Effector memory CD8-positive, alpha-beta T cell (primary cell): ENCODE results near the gene MSS51.

ENCODE experiments used
- ATAC-seq: fragments of 150-1000 bp; cut with Tn5 transposase; replicated peaks from 2 replicates; pipeline ENCODE4 v1.10.0; 2021; ENCODE audit warnings: mild to moderate bottlenecking, moderate library complexity
- DNase-seq, 3 experiments: peaks; one replicate each; pipeline ENCODE4 v3.0.0; 2021
- H3K27ac Mint-ChIP-seq, 2 donors: one replicate each; pipeline ENCODE4 v1.8.0; 2022; ENCODE audit warnings: mild to moderate bottlenecking in 2 of 2, mixed read lengths in 2 of 2, moderate library complexity in 2 of 2
- H3K27me3 Mint-ChIP-seq, 2 donors: one replicate each; pipeline ENCODE4 v1.8.0; 2022; ENCODE audit warnings: mixed read lengths in 2 of 2
- H3K36me3 Mint-ChIP-seq: one replicate; pipeline ENCODE4 v1.8.0; 2022; ENCODE audit warnings: mild to moderate bottlenecking, moderate library complexity, mixed read lengths; ENCODE audit not compliant: insufficient read depth
- H3K4me1 Mint-ChIP-seq, 2 donors: one replicate each; pipeline ENCODE4 v1.8.0; 2022; ENCODE audit warnings: low read depth in 2 of 2, mixed read lengths in 2 of 2
- H3K4me3 Mint-ChIP-seq, 2 donors: one replicate each; pipeline ENCODE4 v1.8.0; 2022; ENCODE audit warnings: mild to moderate bottlenecking in 2 of 2, mixed read lengths in 2 of 2, moderate library complexity in 2 of 2
- H3K9me3 Mint-ChIP-seq, 2 donors: one replicate each; pipeline ENCODE4 v1.8.0; 2022; ENCODE audit warnings: mixed read lengths in 2 of 2
- total RNA-seq, 9 experiments: gene quantifications; one replicate each; lab custom pipeline; 2026; lab: John Stamatoyannopoulos, UW

Gene MSS51
- 2.0 to 23.5 (median 3.8) reads per million in 9 experiments for total RNA-seq

DNA sequence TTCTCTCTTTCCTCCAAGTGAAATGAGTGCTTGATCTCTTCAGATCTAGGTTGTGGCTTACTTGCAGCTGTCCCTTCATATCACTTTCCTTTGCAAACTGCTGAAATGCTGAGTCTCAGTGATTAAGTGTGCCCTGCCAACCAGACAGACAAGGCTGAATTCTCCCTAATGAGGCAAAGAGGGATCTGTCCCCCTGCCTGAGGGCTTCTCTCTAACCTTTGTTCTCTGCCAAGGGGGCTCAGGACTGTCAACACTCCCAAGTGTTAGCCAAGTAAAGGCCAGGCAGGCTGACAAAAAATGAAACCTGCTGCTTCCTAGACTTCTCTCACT lies at the start of gene MSS51:
Gene MSS51, minus strand, starts transcription at position 24 of the 330 bp plus-strand sequence. CDS start 5,277 bp downstream, outside the sequence.
- peak within 1 kb of the TSS; percentile 71 to 76 for H3K27ac Mint-ChIP-seq
- no peak within 1 kb of the TSS for H3K4me3 Mint-ChIP-seq
- DNase-seq (no peak), ATAC-seq (no peak)
- no peaks in the 10 kb centered on the region for H3K9me3 Mint-ChIP-seq
- H3K4me1 Mint-ChIP-seq: peaks cover 0 to 7% of the 10 kb centered on the region in 2 donors
- peaks cover 18% of the 10 kb centered on the region for H3K36me3 Mint-ChIP-seq
- H3K27me3 Mint-ChIP-seq: no peaks in the 10 kb centered on the region

DNA sequence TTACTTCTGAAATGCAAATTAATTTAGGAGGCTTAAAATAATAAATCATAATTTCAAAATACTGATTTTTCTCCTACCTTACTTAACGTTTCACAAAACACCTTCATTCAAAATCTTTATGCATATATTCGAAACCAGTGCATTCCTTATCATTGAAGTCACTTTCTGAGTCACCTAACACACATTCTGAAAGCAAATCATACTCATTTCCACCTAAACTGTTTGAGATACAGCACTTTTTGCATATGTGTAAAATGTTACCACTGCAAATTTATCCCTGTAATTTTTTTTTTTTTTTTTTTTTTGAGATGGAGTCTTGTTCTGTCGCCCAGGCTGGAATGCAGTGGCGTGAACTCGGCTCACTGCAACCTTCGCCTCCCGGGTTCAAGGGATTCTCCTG lies 46.8 kb upstream of the MSS51 start:
- peak overlapping the region; percentile 38 to 66 for H3K27ac Mint-ChIP-seq
- no peaks in the 10 kb centered on the region for H3K9me3 Mint-ChIP-seq
- no peak for ATAC-seq
- H3K4me3 Mint-ChIP-seq: peak overlapping the region; percentile 51 to 64
- H3K36me3 Mint-ChIP-seq: peaks cover 58% of the 10 kb centered on the region
- peaks cover 5 to 31% of the 10 kb centered on the region in 2 donors for H3K4me1 Mint-ChIP-seq
- no peak for DNase-seq
- H3K27me3 Mint-ChIP-seq: no peaks in the 10 kb centered on the region

DNA sequence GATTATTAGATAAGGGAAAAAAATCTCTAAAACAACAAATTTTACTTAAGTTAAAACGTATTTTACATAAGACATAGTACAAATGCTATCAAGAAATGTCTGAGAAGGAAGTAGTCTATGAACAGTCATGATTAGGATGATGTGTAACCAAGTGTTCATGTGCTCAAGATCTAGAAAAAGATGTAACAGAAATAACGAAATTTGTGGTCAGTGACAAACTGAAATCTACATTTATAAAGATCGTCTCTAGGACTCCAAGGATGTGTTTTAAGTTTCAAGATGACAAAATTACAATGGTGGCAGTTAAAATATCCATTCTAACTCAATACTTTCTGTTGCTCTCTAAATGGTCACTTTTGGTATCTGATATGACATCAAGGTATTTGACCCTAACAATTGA lies 45.3 kb upstream of the MSS51 start:
- peak overlapping the region in 1 of 2 donors; percentile 8 for H3K4me3 Mint-ChIP-seq
- no peaks in the 10 kb centered on the region for H3K9me3 Mint-ChIP-seq
- DNase-seq (no peak), ATAC-seq (no peak)
- peaks cover 73% of the 10 kb centered on the region for H3K36me3 Mint-ChIP-seq
- peaks cover 5 to 26% of the 10 kb centered on the region in 2 donors for H3K4me1 Mint-ChIP-seq
- H3K27me3 Mint-ChIP-seq: no peaks in the 10 kb centered on the region
- H3K27ac Mint-ChIP-seq: peak overlapping the region; percentile 75 to 90

DNA sequence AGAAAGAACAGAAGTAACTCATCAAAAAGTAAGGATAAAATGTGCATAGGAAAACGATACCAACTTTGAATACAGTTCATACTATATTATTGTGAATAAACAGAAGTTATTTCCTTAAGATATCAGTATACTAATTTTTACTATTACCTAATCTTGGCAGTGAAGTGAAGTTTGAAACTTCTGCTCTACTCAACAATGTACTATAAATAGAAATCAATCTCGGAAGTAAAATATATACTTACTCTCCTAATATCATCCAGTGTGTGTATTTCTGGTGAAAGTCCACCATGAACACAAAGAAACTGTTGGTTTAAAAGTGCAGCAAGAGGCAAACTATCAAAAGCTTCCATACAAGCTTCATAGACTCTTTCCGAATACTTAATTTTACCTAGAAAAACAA lies 37.9 kb upstream of the MSS51 start:
- ATAC-seq: no peak
- Mint-ChIP-seq H3K36me3 (peaks cover 83% of the 10 kb centered on the region), H3K27me3 (no peaks in the 10 kb centered on the region), H3K4me3 (no peak overlapping the region), H3K9me3 (no peaks in the 10 kb centered on the region), H3K4me1 (peaks cover 0 to 4% of the 10 kb centered on the region in 2 donors), H3K27ac (no peak overlapping the region)
- DNase-seq: no peak

DNA sequence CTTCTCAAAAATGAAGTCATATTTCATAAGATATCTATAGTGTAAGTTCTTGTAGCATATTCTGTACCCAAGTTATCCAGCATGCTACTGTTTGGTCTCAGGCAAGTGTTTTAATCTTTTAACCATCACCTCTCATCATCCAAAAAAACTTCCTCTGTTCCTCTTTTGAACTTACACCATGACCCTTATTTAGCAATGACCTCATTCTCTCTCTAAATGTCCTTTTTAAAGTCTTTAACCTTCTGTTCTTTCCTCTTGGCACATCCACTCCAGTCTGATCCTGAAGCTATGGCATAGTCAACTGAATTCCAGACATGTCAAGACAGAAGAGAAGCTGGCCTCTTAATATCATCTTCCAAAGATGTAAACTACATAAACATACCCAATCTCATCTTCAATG lies 36.2 kb upstream of the MSS51 start:
- H3K4me3 Mint-ChIP-seq: no peak overlapping the region
- H3K27me3 Mint-ChIP-seq: no peaks in the 10 kb centered on the region
- no peaks in the 10 kb centered on the region for H3K9me3 Mint-ChIP-seq
- peaks cover 78% of the 10 kb centered on the region for H3K36me3 Mint-ChIP-seq
- peaks cover 0 to 4% of the 10 kb centered on the region in 2 donors for H3K4me1 Mint-ChIP-seq
- H3K27ac Mint-ChIP-seq: no peak overlapping the region
- DNase-seq (no peak), ATAC-seq (no peak)

DNA sequence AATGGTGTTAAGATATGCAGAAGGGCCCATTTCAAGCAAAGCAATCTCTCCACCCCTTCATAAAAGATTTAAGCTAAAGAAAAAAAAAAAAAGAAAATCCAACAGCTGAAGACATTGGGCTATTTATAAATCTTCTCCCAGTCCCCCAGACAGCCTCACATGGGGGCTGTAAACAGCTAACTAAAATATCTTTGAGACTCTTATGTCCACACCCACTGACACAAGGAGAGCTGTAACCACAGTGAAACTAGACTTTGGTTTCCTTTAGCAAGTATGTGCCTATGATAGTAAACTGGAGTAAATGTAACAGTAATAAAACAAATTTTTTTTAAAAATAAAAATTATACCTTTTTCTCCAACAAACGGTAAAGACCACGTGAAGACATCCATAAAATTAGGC lies 33.8 kb upstream of the MSS51 start:
- peak; percentile 54 for ATAC-seq
- no peaks in the 10 kb centered on the region for H3K27me3 Mint-ChIP-seq
- no peak for DNase-seq
- H3K9me3 Mint-ChIP-seq: no peaks in the 10 kb centered on the region
- H3K4me3 Mint-ChIP-seq: no peak overlapping the region
- H3K27ac Mint-ChIP-seq: peak overlapping the region; percentile 49 to 69
- H3K4me1 Mint-ChIP-seq: peaks cover 0 to 4% of the 10 kb centered on the region in 2 donors
- H3K36me3 Mint-ChIP-seq: peaks cover 69% of the 10 kb centered on the region

DNA sequence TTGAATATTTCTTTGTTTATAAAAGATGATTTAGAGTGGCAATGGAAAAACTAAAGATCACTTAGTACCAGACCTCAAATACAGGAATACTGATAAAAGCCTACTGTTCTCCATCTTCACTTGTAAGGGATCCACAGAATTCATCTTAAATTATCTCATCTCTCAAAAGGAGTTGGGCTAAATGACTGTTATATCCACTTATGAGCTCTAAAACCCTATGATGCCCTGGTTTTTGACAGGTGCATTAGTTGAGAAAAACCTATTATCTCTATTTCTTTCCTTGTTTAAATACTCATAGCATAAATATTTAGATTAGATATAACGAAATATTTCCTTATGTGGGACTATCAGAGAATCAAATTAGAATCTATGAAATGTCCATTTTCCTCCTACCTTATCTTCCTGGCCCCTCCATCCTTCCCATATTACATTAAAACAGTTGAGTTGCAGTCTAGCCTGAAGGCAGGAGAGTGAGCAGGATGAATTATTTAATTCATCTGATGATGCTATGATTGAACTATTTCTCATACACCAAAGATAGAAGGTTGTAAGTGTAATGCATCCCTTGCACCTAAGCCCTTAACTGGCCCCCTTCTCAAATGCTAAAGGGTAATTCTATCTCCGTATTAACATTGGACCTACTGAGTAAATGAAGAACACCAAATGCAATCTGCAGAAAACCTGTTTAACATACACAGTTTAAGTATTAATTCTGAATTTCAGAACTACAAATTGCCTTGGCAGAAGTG lies 32.8 kb upstream of the MSS51 start:
- H3K27ac Mint-ChIP-seq: no peak overlapping the region
- no peak for ATAC-seq
- no peaks in the 10 kb centered on the region for H3K9me3 Mint-ChIP-seq
- no peak overlapping the region for H3K4me3 Mint-ChIP-seq
- DNase-seq: no peak
- H3K36me3 Mint-ChIP-seq: peaks cover 63% of the 10 kb centered on the region
- H3K27me3 Mint-ChIP-seq: no peaks in the 10 kb centered on the region
- peaks cover 0 to 4% of the 10 kb centered on the region in 2 donors for H3K4me1 Mint-ChIP-seq

DNA sequence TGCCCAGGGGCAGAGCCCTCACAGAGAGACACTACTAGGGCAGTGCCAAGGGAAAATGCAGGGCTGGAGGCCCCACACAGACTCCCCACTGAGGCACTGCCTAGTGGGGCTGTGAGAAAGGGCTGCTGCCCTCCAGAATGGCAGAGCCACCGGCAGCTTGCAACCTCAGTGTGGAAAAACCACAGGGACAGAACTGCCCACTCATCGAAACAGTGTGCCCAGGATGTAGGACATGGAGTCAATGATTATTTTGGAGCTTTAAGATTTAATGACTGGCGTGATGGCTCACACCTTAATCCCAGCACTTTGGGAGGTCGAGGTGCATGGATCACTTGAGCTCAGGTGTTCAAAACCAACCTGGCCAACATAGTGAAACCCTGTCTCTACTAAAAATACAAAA lies 27.5 kb upstream of the MSS51 start:
- H3K27ac Mint-ChIP-seq: peak overlapping the region in 1 of 2 donors; percentile 10
- peaks cover 35% of the 10 kb centered on the region for H3K36me3 Mint-ChIP-seq
- DNase-seq (no peak), ATAC-seq (no peak)
- peaks cover 0 to 6% of the 10 kb centered on the region in 2 donors for H3K4me1 Mint-ChIP-seq
- H3K9me3 Mint-ChIP-seq: no peaks in the 10 kb centered on the region
- no peak overlapping the region for H3K4me3 Mint-ChIP-seq
- no peaks in the 10 kb centered on the region for H3K27me3 Mint-ChIP-seq

DNA sequence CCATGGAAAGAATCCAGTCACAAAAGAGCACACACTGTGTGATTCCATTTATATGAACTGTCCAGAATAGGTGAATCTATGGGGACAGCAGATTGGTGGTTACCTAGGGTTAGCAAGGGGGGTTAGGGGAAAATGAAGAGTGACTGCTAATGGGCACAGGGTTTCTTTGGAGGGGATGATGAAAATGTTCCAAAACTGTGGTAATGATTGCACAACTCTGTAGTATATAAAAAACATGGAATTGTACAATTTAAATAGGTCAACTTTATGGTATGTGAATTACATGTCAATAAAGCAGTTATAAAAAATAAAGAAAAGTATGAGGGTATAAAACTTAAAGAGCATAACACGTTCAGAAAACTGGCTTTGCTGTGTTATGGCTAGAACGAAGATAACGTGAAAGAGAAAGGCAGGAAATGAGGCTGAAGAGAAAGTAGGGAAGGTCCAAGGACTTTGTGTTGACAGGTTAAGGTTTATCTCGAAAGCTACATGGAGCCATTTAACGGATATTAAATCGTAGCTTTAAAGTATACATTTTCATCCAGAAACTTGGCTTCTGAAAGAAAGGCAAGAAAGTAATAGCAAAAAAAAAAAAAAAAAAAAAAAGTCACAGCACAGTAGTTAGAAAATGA lies 26.4 kb upstream of the MSS51 start:
- Mint-ChIP-seq H3K4me3 (no peak overlapping the region), H3K4me1 (peaks cover 0 to 6% of the 10 kb centered on the region in 2 donors), H3K36me3 (peaks cover 26% of the 10 kb centered on the region), H3K27ac (peak overlapping the region; percentile 27 to 45), H3K27me3 (no peaks in the 10 kb centered on the region), H3K9me3 (no peaks in the 10 kb centered on the region)
- ATAC-seq (no peak), DNase-seq (no peak)

DNA sequence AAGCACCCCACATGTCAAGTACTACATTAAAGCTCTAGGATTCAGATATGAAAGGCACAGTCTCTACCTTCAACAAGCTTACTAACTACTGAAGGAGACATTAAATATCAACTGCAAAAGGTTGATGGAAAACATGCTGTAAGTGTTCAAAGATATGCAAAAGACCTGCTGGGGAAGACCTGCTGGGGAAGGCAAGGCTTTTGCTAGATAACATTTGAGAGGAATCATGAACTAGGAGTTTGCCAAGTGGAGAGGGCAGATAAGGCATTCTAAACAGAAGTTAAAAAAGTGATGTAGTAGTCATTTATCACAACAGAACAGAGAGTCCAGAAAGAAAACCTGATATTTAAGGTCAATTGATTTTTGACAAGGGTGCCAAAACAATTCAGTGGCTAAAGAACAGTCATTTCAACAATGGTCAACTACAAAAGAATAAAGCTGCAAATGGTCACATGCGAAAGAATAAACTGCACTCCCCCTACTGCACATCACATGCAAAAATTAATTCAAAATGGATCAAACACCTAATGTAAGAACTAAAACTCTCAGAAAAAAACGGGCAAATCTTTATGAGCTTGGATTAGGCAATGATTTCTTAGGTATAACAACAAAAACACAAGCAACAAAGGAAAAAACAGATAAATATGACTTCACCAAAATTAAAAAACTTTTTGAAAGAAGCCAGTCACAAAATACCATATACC lies 23.0 kb upstream of the MSS51 start:
- DNase-seq (no peak), ATAC-seq (no peak)
- H3K9me3 Mint-ChIP-seq: no peaks in the 10 kb centered on the region
- no peaks in the 10 kb centered on the region for H3K27me3 Mint-ChIP-seq
- peaks cover 35% of the 10 kb centered on the region for H3K36me3 Mint-ChIP-seq
- H3K4me3 Mint-ChIP-seq: no peak overlapping the region
- H3K27ac Mint-ChIP-seq: no peak overlapping the region
- peaks cover 0 to 6% of the 10 kb centered on the region in 2 donors for H3K4me1 Mint-ChIP-seq

DNA sequence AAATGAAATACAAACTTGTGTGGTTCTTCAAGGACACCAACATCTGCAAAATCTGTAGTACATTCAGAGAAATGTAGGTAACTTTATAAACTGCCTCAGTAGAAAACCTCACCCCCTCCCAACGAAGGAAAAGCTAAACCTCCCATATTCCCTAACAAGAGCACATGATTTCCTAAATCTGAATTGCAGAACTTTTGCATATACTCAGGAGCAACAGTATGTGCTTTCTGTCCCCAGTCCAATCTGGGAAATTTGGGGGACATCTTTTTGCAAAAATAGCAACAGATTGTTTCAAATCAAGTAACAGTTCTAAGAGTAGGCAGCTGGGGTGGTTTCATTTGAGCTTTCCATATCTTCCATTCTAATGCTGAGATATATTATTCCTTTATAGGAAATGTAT lies 15.8 kb upstream of the MSS51 start:
- Mint-ChIP-seq H3K27me3 (no peaks in the 10 kb centered on the region), H3K27ac (no peak overlapping the region), H3K4me1 (no peaks in the 10 kb centered on the region), H3K4me3 (no peak overlapping the region), H3K36me3 (peaks cover 42% of the 10 kb centered on the region), H3K9me3 (no peaks in the 10 kb centered on the region)
- ATAC-seq (no peak), DNase-seq (no peak)

DNA sequence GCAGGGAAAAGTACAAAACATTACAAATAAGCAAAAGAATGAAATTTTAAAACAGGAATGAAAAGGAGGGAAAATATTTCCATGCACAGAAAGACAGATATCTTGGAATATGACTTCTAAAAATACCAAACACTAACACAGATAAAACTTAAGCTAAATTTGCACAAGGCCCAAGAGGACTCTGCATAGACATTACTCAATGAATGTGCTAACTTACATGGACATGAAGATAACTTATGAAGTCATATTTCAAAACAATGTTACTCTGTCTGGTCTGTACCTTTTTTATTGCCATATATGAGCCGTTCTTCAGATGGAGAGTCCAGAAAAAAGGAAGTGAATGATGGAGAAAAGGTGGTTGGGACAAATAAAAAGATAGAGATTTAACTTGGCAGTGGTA lies 15.0 kb upstream of the MSS51 start:
- Mint-ChIP-seq H3K36me3 (peaks cover 39% of the 10 kb centered on the region), H3K27ac (peak overlapping the region in 1 of 2 donors; percentile 6), H3K4me3 (no peak overlapping the region), H3K9me3 (no peaks in the 10 kb centered on the region), H3K4me1 (no peaks in the 10 kb centered on the region), H3K27me3 (no peaks in the 10 kb centered on the region)
- DNase-seq (no peak), ATAC-seq (no peak)

DNA sequence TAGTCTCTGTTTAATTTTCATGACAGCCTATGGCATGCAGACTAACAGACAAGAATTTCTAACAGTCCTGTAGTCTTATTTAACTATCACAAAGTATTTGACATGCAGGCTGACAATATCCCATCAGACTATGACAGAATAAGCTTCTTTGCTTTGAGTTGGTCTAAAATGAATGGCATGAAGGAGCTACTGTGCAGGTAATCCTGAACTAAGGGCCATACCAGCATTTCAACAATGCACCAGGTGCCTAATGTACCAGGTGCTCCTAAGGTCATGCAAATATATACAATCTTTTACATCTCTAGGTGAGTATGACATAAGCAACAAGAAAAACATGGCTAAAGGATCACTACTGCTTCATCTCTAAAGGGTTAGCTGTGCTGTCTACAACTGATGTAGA lies 13.6 kb upstream of the MSS51 start:
- no peak overlapping the region for H3K4me3 Mint-ChIP-seq
- DNase-seq (no peak), ATAC-seq (no peak)
- H3K4me1 Mint-ChIP-seq: no peaks in the 10 kb centered on the region
- H3K36me3 Mint-ChIP-seq: peaks cover 31% of the 10 kb centered on the region
- H3K9me3 Mint-ChIP-seq: no peaks in the 10 kb centered on the region
- H3K27me3 Mint-ChIP-seq: no peaks in the 10 kb centered on the region
- peak overlapping the region in 1 of 2 donors; percentile 19 for H3K27ac Mint-ChIP-seq

DNA sequence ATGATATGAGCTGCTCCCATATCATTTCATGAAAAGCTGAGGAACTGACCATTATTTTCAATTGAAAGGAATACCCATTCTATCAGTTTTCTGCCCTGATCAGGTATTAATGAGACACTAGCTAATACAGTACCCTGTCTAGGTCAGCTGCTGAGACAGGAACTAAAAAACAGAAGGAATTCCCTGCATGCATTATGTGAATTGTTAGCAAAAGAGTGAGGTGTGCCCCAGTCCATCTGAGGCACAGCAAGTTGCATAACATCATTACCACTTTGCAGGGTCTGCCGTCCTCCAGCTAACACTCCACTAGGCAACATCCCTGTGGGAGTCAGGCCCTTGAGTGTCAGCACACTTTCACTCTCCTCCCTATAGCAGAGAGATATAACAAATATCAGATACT lies 11.1 kb upstream of the MSS51 start:
- Mint-ChIP-seq H3K9me3 (no peaks in the 10 kb centered on the region), H3K27ac (peak overlapping the region; percentile 7 to 41)
- no peak for DNase-seq

More for the DNA sequence above, 11.1 kb upstream of the MSS51 start:
- Mint-ChIP-seq H3K4me1 (peaks cover 0 to 6% of the 10 kb centered on the region in 2 donors), H3K4me3 (no peak overlapping the region), H3K27me3 (no peaks in the 10 kb centered on the region), H3K36me3 (peaks cover 36% of the 10 kb centered on the region)
- ATAC-seq: no peak
